Large intestine (tissue), 3 donors: ENCODE data around the gene DUSP1. TPM values are rescaled to one million over a fixed set of nuclear protein-coding genes. Genes with fewer than 3 reads are reported as not detected.

Experiments
- DNase-seq, 2 donors: peaks; one replicate each; pipeline versions ENCODE4 v3.0.0 to v3.0.0-alpha.2; 2013
- H3K27ac ChIP-seq: one replicate; pipeline ENCODE4 v1.5.1; 2013; ENCODE audit warnings: low read length
- H3K27me3 ChIP-seq: 2 replicates; pipeline ENCODE4 v1.6.1; 2013; ENCODE audit warnings: low read length; ENCODE audit not compliant: control insufficient read depth, insufficient read depth
- H3K36me3 ChIP-seq: 2 replicates; pipeline ENCODE4 v1.6.1; 2013; ENCODE audit warnings: low read length; ENCODE audit not compliant: control insufficient read depth, insufficient read depth
- H3K4me1 ChIP-seq: one replicate; pipeline ENCODE4 v1.6.1; 2013; ENCODE audit warnings: low read length; ENCODE audit not compliant: control insufficient read depth, insufficient read depth
- H3K4me3 ChIP-seq: one replicate; pipeline ENCODE4 v1.5.1; 2013; ENCODE audit warnings: low read length
- H3K9me3 ChIP-seq: one replicate; pipeline ENCODE4 v1.6.1; 2013; ENCODE audit warnings: mild to moderate bottlenecking, low read depth, low read length, moderate library complexity; ENCODE audit not compliant: control insufficient read depth
- WGBS: methylation state at CpG from one replicate; pipeline ENCODE4 v1.1.5; 2013; ENCODE audit warnings: low lambda C conversion rate; ENCODE audit not compliant: insufficient coverage; 5-methylcytosine and 5-hydroxymethylcytosine counted together
- polyA plus RNA-seq: library from polyadenylated mRNA; unstranded; fragments of 120-200 nt; gene quantifications from one replicate; pipeline ENCODE4 v1.2.1, GENCODE V29; 2013

Gene DUSP1
- polyA plus RNA-seq, 1 donor = 197 TPM

GRCh38 chr5:172730222-172730621 lies 40.8 kb downstream of the DUSP1 start:
- no peaks in the 10 kb centered on the region for H3K9me3 ChIP-seq
- H3K27me3 ChIP-seq = no peaks in the 10 kb centered on the region
- H3K36me3 ChIP-seq = no peaks in the 10 kb centered on the region
- H3K27ac ChIP-seq = no peak overlapping the region
- peaks cover 15% of the 10 kb centered on the region for H3K4me1 ChIP-seq
- 100% methylated on average over 1 of the region's 6 CpGs for WGBS
- H3K4me3 ChIP-seq = no peak overlapping the region
- DNase-seq = no peak

GRCh38 chr5:172729588-172729987 lies 41.4 kb downstream of the DUSP1 start:
- DNase-seq = no peak

GRCh38 chr5:172728481-172729241 lies 42.3 kb downstream of the DUSP1 start:
- DNase-seq = no peak
- H3K27ac ChIP-seq = no peak overlapping the region
- H3K4me3 ChIP-seq = no peak overlapping the region
- H3K27me3 ChIP-seq = peaks cover 4% of the 10 kb centered on the region
- no peaks in the 10 kb centered on the region for H3K36me3 ChIP-seq
- peaks cover 10% of the 10 kb centered on the region for H3K4me1 ChIP-seq
- no peaks in the 10 kb centered on the region for H3K9me3 ChIP-seq
- WGBS = 20% methylated on average over 1 of the region's 10 CpGs

More at GRCh38 chr5:172729588-172729987, 41.4 kb downstream of the DUSP1 start:
- Histone ChIP-seq H3K36me3 (no peaks in the 10 kb centered on the region), H3K9me3 (no peaks in the 10 kb centered on the region), H3K4me3 (no peak overlapping the region), H3K27me3 (no peaks in the 10 kb centered on the region), H3K4me1 (peaks cover 15% of the 10 kb centered on the region), H3K27ac (no peak overlapping the region)
- no CpG with 5 or more reads among the region's 13 CpGs for WGBS

GRCh38 chr5:172727551-172727950 lies 43.4 kb downstream of the DUSP1 start:
- no peaks in the 10 kb centered on the region for H3K9me3 ChIP-seq
- no peaks in the 10 kb centered on the region for H3K4me1 ChIP-seq
- no peak overlapping the region for H3K27ac ChIP-seq
- no peak for DNase-seq
- no peaks in the 10 kb centered on the region for H3K36me3 ChIP-seq
- no CpG with 5 or more reads among the region's 7 CpGs for WGBS
- no peak overlapping the region for H3K4me3 ChIP-seq
- H3K27me3 ChIP-seq = peaks cover 8% of the 10 kb centered on the region

GRCh38 chr5:172726966-172727365 lies 44.0 kb downstream of the DUSP1 start:
- WGBS = no CpG with 5 or more reads among the region's 11 CpGs
- no peak for DNase-seq
- H3K27me3 ChIP-seq = peaks cover 11% of the 10 kb centered on the region
- H3K9me3 ChIP-seq = no peaks in the 10 kb centered on the region
- H3K36me3 ChIP-seq = no peaks in the 10 kb centered on the region
- no peaks in the 10 kb centered on the region for H3K4me1 ChIP-seq
- no peak overlapping the region for H3K27ac ChIP-seq
- no peak overlapping the region for H3K4me3 ChIP-seq

GRCh38 chr5:172725785-172726184 lies 45.2 kb downstream of the DUSP1 start:
- H3K4me3 ChIP-seq = no peak overlapping the region
- peaks cover 20% of the 10 kb centered on the region for H3K27me3 ChIP-seq
- H3K4me1 ChIP-seq = no peaks in the 10 kb centered on the region
- no peaks in the 10 kb centered on the region for H3K36me3 ChIP-seq
- H3K27ac ChIP-seq = no peak overlapping the region
- no peaks in the 10 kb centered on the region for H3K9me3 ChIP-seq
- no CpG with 5 or more reads among the region's 5 CpGs for WGBS
- no peak for DNase-seq

- peaks cover 21% of the 10 kb centered on the region for H3K27me3 ChIP-seq
- no peaks in the 10 kb centered on the region for H3K36me3 ChIP-seq
- no peak for DNase-seq
- no peaks in the 10 kb centered on the region for H3K4me1 ChIP-seq
- H3K4me3 ChIP-seq = no peak overlapping the region
- no peaks in the 10 kb centered on the region for H3K9me3 ChIP-seq
- WGBS = 70% methylated on average over 2 of the region's 10 CpGs
- H3K27ac ChIP-seq = no peak overlapping the region
These were observed 45.7 kb downstream of the DUSP1 start for GRCh38 chr5:172725273-172725672.

- Histone ChIP-seq H3K9me3 (no peaks in the 10 kb centered on the region), H3K4me3 (no peak overlapping the region), H3K27ac (no peak overlapping the region), H3K36me3 (no peaks in the 10 kb centered on the region), H3K4me1 (no peaks in the 10 kb centered on the region), H3K27me3 (peaks cover 22% of the 10 kb centered on the region)
- 71% methylated on average over 9 of the region's 22 CpGs for WGBS
- no peak for DNase-seq
These were observed 46.5 kb downstream of the DUSP1 start for GRCh38 chr5:172724242-172725183.

GRCh38 chr5:172723508-172723907 lies 47.5 kb downstream of the DUSP1 start:
- Histone ChIP-seq H3K4me1 (no peaks in the 10 kb centered on the region), H3K4me3 (no peak overlapping the region), H3K9me3 (no peaks in the 10 kb centered on the region), H3K27me3 (peaks cover 25% of the 10 kb centered on the region), H3K27ac (no peak overlapping the region), H3K36me3 (no peaks in the 10 kb centered on the region)
- no peak for DNase-seq
- WGBS = no CpG with 5 or more reads among the region's 2 CpGs

- no peak for DNase-seq
- no peak overlapping the region for H3K4me3 ChIP-seq
- no peak overlapping the region for H3K27ac ChIP-seq
- H3K27me3 ChIP-seq = peaks cover 27% of the 10 kb centered on the region
- no peaks in the 10 kb centered on the region for H3K36me3 ChIP-seq
- H3K4me1 ChIP-seq = no peaks in the 10 kb centered on the region
- WGBS = no CpG with 5 or more reads among the region's 12 CpGs
- no peaks in the 10 kb centered on the region for H3K9me3 ChIP-seq
These were observed 48.6 kb downstream of the DUSP1 start for GRCh38 chr5:172722327-172722815.
